Measurements from ENCODE around the gene ANKRD24.
A peak's percentile ranks its signal among the peaks of the same experiment; 100 is the strongest.

Gene ANKRD24

DNA sequence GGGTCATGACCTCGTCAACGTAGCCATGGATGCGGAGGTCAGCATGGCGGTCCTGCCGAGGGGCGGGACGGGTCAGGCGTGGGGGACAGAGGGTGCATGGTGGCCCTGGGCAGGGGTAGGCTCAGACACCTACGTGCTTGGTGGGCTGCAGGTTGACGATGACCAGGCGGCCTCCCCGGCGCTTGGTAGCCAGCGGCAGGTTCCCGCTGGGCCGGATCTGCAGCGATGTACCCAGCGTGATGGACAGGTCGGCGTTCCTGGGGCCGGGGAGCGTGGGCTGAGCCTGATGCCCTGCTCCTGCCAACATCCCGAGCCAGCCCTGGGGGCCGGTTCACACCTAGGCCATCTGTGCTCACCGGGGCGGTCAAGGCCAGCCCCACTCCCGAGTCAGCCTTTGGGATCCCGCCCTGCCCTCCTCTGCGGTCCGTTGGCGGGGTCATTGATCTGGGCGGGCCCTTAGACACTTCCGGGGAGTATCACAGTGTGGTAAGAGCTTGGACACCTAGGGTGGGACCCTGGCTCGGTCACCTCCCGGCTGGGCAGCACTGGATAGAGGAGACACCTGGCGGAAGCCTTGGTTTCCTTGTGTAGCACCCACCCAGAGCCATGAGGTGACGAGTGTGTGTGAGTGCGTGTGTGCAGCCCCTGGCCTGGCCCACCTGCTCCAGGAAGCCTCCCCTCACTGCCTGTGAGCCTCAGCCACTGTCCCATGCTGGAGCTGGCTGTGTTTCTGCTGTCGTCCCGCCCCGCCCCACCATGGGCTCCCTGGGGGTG lies 7.4 kb upstream of the ANKRD24 start:
- H3K4me3 ChIP-seq (replicated peaks; ENCODE audit: low read depth, low read length): no peak overlapping the region
- DNase-seq (ENCODE audit: low read depth): no peak
- TF ChIP-seq, protein P1, sequence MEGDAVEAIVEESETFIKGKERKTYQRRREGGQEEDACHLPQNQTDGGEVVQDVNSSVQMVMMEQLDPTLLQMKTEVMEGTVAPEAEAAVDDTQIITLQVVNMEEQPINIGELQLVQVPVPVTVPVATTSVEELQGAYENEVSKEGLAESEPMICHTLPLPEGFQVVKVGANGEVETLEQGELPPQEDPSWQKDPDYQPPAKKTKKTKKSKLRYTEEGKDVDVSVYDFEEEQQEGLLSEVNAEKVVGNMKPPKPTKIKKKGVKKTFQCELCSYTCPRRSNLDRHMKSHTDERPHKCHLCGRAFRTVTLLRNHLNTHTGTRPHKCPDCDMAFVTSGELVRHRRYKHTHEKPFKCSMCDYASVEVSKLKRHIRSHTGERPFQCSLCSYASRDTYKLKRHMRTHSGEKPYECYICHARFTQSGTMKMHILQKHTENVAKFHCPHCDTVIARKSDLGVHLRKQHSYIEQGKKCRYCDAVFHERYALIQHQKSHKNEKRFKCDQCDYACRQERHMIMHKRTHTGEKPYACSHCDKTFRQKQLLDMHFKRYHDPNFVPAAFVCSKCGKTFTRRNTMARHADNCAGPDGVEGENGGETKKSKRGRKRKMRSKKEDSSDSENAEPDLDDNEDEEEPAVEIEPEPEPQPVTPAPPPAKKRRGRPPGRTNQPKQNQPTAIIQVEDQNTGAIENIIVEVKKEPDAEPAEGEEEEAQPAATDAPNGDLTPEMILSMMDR (IDR thresholded peaks at IDR 0.05; ENCODE audit: low read length, missing control alignments): no peak

- no peak for DNase-seq (ENCODE audit: low read depth)
- TF ChIP-seq, protein P1 (IDR thresholded peaks at IDR 0.05; ENCODE audit: low read length, missing control alignments): no peak
- no peak overlapping the region for H3K4me3 ChIP-seq (replicated peaks; ENCODE audit: low read depth, low read length)
Observed at GRCh38 chr19:4175669-4175931, 6.9 kb upstream of the ANKRD24 start.

DNA sequence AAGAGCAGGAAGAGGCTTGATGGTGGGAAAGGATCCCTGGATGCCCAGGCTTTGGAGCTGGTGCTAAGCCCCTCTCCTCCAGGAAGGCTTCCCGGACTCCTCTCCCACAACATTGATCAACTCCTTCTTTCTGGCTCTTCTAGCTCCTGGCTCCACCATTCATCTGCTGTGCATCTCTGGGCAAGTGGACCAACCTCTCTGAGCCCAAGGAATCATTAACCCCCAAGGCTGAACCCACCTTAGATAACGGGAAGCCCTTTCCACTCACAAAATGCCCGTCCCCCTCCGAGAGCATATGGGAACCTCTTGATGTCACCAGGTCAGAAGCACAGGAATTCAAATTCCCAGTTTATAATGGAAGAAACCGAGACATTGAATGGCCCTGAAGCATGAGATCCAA lies 5.3 kb upstream of the ANKRD24 start:
- TF ChIP-seq, protein P1 (IDR thresholded peaks at IDR 0.05; ENCODE audit: low read length, missing control alignments): no peak
- DNase-seq (ENCODE audit: low read depth): no peak

GRCh38 chr19:4178990-4179389 lies 3.5 kb upstream of the ANKRD24 start:
- TF ChIP-seq, protein P1 (IDR thresholded peaks at IDR 0.05; ENCODE audit: low read length, missing control alignments): no peak
- DNase-seq (ENCODE audit: low read depth): no peak
- H3K4me3 ChIP-seq (replicated peaks; ENCODE audit: low read depth, low read length): no peak overlapping the region

More for the DNA sequence above, 5.3 kb upstream of the ANKRD24 start:
- H3K4me3 ChIP-seq (replicated peaks; ENCODE audit: low read depth, low read length): no peak overlapping the region

DNA sequence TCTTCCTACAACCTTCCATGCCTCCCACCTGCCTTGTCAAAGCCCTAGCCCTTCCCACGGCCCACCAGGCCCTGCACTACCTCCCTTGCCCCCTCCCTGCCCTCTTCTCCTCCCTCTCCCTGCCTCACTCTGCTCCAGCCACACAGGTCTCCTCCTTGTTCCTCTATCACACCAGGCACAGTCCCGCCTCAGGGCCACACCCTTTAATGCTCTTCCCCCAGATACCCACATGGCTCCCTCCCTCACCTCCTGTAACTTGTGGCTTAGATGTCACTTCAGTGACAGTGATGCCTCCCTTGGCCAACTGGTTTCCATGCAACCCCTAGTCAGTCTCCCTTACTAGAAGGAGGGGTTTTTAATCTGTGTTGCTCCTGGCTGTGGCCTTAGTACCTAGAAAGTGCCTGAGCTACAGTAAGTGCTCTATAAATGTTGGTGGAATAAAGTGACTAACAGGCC lies 1.4 kb upstream of the ANKRD24 start:
- peak overlapping the region; percentile 96 for H3K4me3 ChIP-seq (replicated peaks; ENCODE audit: low read depth, low read length)
- TF ChIP-seq, protein P1 (IDR thresholded peaks at IDR 0.05; ENCODE audit: low read length, missing control alignments): no peak
- no peak for DNase-seq (ENCODE audit: low read depth)

DNA sequence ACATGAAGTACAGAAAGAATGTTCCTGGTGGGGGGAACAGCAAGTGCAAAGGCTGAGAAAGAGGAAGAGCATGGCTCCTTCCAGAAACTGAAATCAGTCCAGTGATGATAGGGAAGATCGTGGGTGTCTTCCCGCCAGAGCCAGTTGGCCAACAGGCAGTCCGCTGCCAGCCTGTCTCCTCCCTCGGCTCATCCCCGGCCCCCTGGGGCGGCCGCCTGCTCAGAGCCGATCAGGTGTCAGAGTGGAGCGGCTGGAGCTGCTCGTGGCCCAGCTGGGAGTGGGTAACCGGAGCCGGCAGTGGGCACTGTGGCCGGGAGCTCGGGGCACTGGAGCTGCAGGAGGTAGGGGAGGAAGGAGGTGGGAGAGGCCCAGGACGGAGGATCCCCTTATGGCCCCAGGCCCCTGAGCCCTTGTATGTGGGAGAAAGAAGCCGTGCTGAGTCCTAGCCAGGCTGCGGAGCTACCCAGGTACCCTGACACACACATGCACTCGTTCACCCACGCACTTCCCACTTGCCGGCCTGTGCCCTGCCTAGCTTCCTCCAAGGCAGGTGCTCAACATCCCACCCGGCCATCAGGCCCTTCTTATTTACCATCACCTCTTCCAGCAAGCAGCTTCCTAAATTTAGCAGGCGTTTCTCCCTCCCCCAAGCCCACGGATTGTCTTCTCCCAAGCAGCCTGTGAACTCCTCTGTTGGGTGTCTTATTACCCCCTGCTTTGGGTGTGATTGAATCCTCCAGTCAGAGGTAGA lies 1.7 kb downstream of the ANKRD24 start:
- no peak for DNase-seq (ENCODE audit: low read depth)
- H3K4me3 ChIP-seq (replicated peaks; ENCODE audit: low read depth, low read length): no peak overlapping the region
- TF ChIP-seq, protein P1 (IDR thresholded peaks at IDR 0.05; ENCODE audit: low read length, missing control alignments): no peak
